H1 (cell line): ENCODE data around the gene TP53RK. TPM values are rescaled to one million over a fixed set of nuclear protein-coding genes. Genes with fewer than 3 reads are reported as not detected.

ENCODE experiments used
- CTCF ChIA-PET: fragments of 300-600 bp; sonication (Branson Sonifier 250); formaldehyde crosslinking; loops from one replicate; lab custom pipeline; 2021; ENCODE audit not compliant: partially characterized antibody; lab: Charles Lee
- POLR2A ChIA-PET: fragments of 300-600 bp; sonication (Branson Sonifier 250); formaldehyde crosslinking; loops from one replicate; lab custom pipeline; 2021; ENCODE audit warnings: inconsistent platforms; ENCODE audit not compliant: partially characterized antibody; lab: Charles Lee
- DNase-seq, 2 experiments: peaks; one replicate each; pipeline versions ENCODE4 v3.0.0 to v3.0.0-alpha.2; 2010 to 2022; ENCODE audit warnings: low spot score in 2 of 2, low read depth in 1 of 2, mixed read lengths in 1 of 2
- FAIRE-seq: peaks from 2 replicates; lab custom pipeline; 2011; peaks lifted over from hg19 to GRCh38; lab: Jason Lieb, UNC
- H2AFZ ChIP-seq: 2 replicates; pipeline ENCODE4 v1.8.1; 2012; ENCODE audit warnings: low read length, inconsistent platforms
- H2AK5ac ChIP-seq: 2 replicates; pipeline ENCODE4 v1.6.1; 2013; ENCODE audit warnings: low read depth, low read length
- H2BK120ac ChIP-seq: replicated peaks from 2 replicates; pipeline ENCODE3; 2013; ENCODE audit warnings: low read depth, low read length, inconsistent platforms
- H2BK12ac ChIP-seq: 2 replicates; pipeline ENCODE4 v1.6.1; 2013; ENCODE audit warnings: low read depth, low read length
- H2BK15ac ChIP-seq: 2 replicates; pipeline ENCODE4 v1.6.1; 2013; ENCODE audit warnings: low read length
- H2BK20ac ChIP-seq: 2 replicates; pipeline ENCODE4 v1.6.1; 2013; ENCODE audit warnings: low read length
- H2BK5ac ChIP-seq: 2 replicates; pipeline ENCODE4 v1.6.1; 2013; ENCODE audit warnings: low read depth, low read length
- H3K14ac ChIP-seq: 2 replicates; pipeline ENCODE4 v1.6.1; 2013; ENCODE audit warnings: inconsistent platforms; ENCODE audit not compliant: insufficient read length
- H3K18ac ChIP-seq: 2 replicates; pipeline ENCODE4 v1.6.1; 2013; ENCODE audit warnings: low read length; ENCODE audit errors: extremely low read depth
- H3K23ac ChIP-seq: 2 replicates; pipeline ENCODE4 v1.6.1; 2013; ENCODE audit warnings: inconsistent platforms; ENCODE audit not compliant: insufficient read length
- H3K23me2 ChIP-seq: 2 replicates; pipeline ENCODE4 v1.6.1; 2013; ENCODE audit warnings: low read depth, low read length
- H3K27ac ChIP-seq: 2 replicates; pipeline ENCODE4 v1.6.1; 2011; ENCODE audit warnings: low read depth, low read length, inconsistent platforms
- H3K27me3 ChIP-seq, 4 experiments: replicated peaks in 1 of 4; 1 replicate in 1 of 4; 2 replicates in 3 of 4; pipeline versions ENCODE4 v1.6.1 to v1.8.1; 2011 to 2013; ENCODE audit warnings: low read length in 3 of 4, mild to moderate bottlenecking in 3 of 4, inconsistent platforms in 2 of 4, mixed read lengths in 2 of 4, moderate library complexity in 1 of 4; ENCODE audit not compliant: control insufficient read depth in 3 of 4, insufficient read depth in 3 of 4; ENCODE audit errors: extremely low read depth in 1 of 4
- H3K36me3 ChIP-seq, 4 experiments: 2 replicates each; pipeline versions ENCODE4 v1.6.1 to v1.8.1; 2011 to 2013; ENCODE audit warnings: mild to moderate bottlenecking in 4 of 4, low read length in 3 of 4, moderate library complexity in 2 of 4, control low read depth in 1 of 4, inconsistent platforms in 1 of 4; ENCODE audit not compliant: insufficient read depth in 4 of 4, control insufficient read depth in 2 of 4
- H3K4ac ChIP-seq: replicated peaks from 2 replicates; pipeline ENCODE3; 2013; ENCODE audit warnings: low read length, low read depth, mixed read lengths, inconsistent platforms; ENCODE audit not compliant: insufficient read length
- H3K4me1 ChIP-seq, 4 experiments: replicated peaks in 1 of 4; 1 replicate in 1 of 4; 2 replicates in 3 of 4; pipeline versions ENCODE4 v1.6.1 to v1.8.1; 2011 to 2013; ENCODE audit warnings: low read length in 3 of 4, inconsistent platforms in 2 of 4, mixed read lengths in 1 of 4; ENCODE audit not compliant: insufficient read depth in 4 of 4, control insufficient read depth in 3 of 4
- H3K4me2 ChIP-seq, 2 experiments: 2 replicates each; pipeline versions ENCODE4 v1.6.1 to v1.8.1; 2011 to 2013; ENCODE audit warnings: low read depth in 2 of 2, low read length in 2 of 2, control low read depth in 1 of 2, inconsistent platforms in 1 of 2, mild to moderate bottlenecking in 1 of 2; ENCODE audit not compliant: insufficient read depth in 1 of 2
- H3K4me3 ChIP-seq, 4 experiments: fragments of 200-600, 300-600 bp in 1 of 4; sonication (generic), shearing (Covaris generic), sonication (Bioruptor Twin) in 1 of 4; 2 replicates each; pipeline versions ENCODE4 v1.5.1 to v1.8.1; 2011 to 2016; ENCODE audit warnings: low read length in 4 of 4, low read depth in 3 of 4, control low read depth in 2 of 4, inconsistent platforms in 2 of 4, mild to moderate bottlenecking in 2 of 4, mixed read lengths in 1 of 4, moderate library complexity in 1 of 4; ENCODE audit not compliant: insufficient read depth in 2 of 4; ENCODE audit errors: extremely low read depth in 1 of 4
- H3K56ac ChIP-seq: replicated peaks from 2 replicates; pipeline ENCODE3; 2013; ENCODE audit warnings: low read depth, mild to moderate bottlenecking, mixed read lengths, low read length, inconsistent platforms; ENCODE audit not compliant: insufficient read length
- H3K79me1 ChIP-seq: 2 replicates; pipeline ENCODE4 v1.6.1; 2013; ENCODE audit warnings: low read depth, low read length, control low read depth
- H3K79me2 ChIP-seq, 2 experiments: 2 replicates each; pipeline versions ENCODE4 v1.6.1 to v1.8.1; 2012 to 2013; ENCODE audit warnings: low read length in 2 of 2, mild to moderate bottlenecking in 2 of 2, inconsistent platforms in 1 of 2; ENCODE audit not compliant: insufficient read depth in 2 of 2, control insufficient read depth in 1 of 2
- H3K9ac ChIP-seq, 4 experiments: replicated peaks in 1 of 4; 1 replicate in 1 of 4; 2 replicates in 3 of 4; pipeline versions ENCODE4 v1.6.1 to v1.8.1; 2011 to 2013; ENCODE audit warnings: low read depth in 3 of 4, low read length in 3 of 4, control low read depth in 2 of 4, mild to moderate bottlenecking in 2 of 4, moderate library complexity in 2 of 4, inconsistent platforms in 1 of 4; ENCODE audit errors: extremely low read depth in 1 of 4
- H3K9me3 ChIP-seq, 2 experiments: 2 replicates each; pipeline versions ENCODE4 v1.6.1 to v1.8.1; 2012 to 2013; ENCODE audit warnings: mild to moderate bottlenecking in 2 of 2, moderate library complexity in 2 of 2, control low read depth in 1 of 2, inconsistent platforms in 1 of 2, low read depth in 1 of 2, low read length in 1 of 2, mixed read lengths in 1 of 2; ENCODE audit not compliant: insufficient read depth in 2 of 2
- H4K20me1 ChIP-seq, 2 experiments: replicated peaks in 1 of 2; 2 replicates each; pipeline versions ENCODE3 to v1.8.1; 2011 to 2013; ENCODE audit warnings: inconsistent platforms in 2 of 2, low read length in 2 of 2, mild to moderate bottlenecking in 1 of 2; ENCODE audit not compliant: insufficient read depth in 2 of 2, control insufficient read depth in 1 of 2
- H4K5ac ChIP-seq: 2 replicates; pipeline ENCODE4 v1.6.1; 2013; ENCODE audit warnings: low read length, low read depth, mixed read lengths, inconsistent platforms; ENCODE audit not compliant: insufficient read length
- H4K8ac ChIP-seq: 2 replicates; pipeline ENCODE4 v1.8.0; 2013; ENCODE audit warnings: mild to moderate bottlenecking, moderate library complexity, low read length, inconsistent platforms; ENCODE audit not compliant: insufficient read depth; ENCODE audit errors: extremely low read depth
- H4K91ac ChIP-seq: replicated peaks from 2 replicates; pipeline ENCODE3; 2013; ENCODE audit warnings: low read length, mixed read lengths, inconsistent platforms; ENCODE audit not compliant: insufficient read length
- BCL11A ChIP-seq, 2 experiments: IDR thresholded peaks; one replicate each; pipeline ENCODE4 v1.6.1; 2011; ENCODE audit warnings: low read depth in 2 of 2, low read length in 2 of 2, mild to moderate bottlenecking in 2 of 2
- BRCA1 ChIP-seq: IDR thresholded peaks from 2 replicates; pipeline ENCODE4 v1.6.1; 2012; ENCODE audit warnings: low read depth, low read length, improper control_type of control experiment
- CEBPB ChIP-seq: IDR thresholded peaks from 2 replicates; pipeline ENCODE4 v1.6.1; 2012; ENCODE audit warnings: low read depth, low read length
- EP300 ChIP-seq, 2 experiments: IDR thresholded peaks; 1 replicate in 1 of 2; 2 replicates in 1 of 2; pipeline ENCODE4 v1.6.1; 2011 to 2012; ENCODE audit warnings: low read depth in 2 of 2, low read length in 2 of 2, mild to moderate bottlenecking in 2 of 2, borderline replicate concordance in 1 of 2, inconsistent platforms in 1 of 2, moderate library complexity in 1 of 2
- FOSL1 ChIP-seq: IDR thresholded peaks from 2 replicates; pipeline ENCODE4 v1.6.1; 2011; ENCODE audit warnings: mild to moderate bottlenecking, low read depth, low read length, moderate library complexity; ENCODE audit not compliant: insufficient read depth
- MAX ChIP-seq: IDR thresholded peaks from 2 replicates; pipeline ENCODE4 v1.6.1; 2012; ENCODE audit warnings: inconsistent platforms
- NANOG ChIP-seq: IDR thresholded peaks from 2 replicates; pipeline ENCODE4 v1.6.1; 2011; ENCODE audit warnings: low read length, low read depth, mild to moderate bottlenecking, inconsistent platforms; ENCODE audit not compliant: insufficient read depth, poor library complexity, severe bottlenecking
- POLR2AphosphoS5 ChIP-seq: IDR thresholded peaks from 2 replicates; pipeline ENCODE4 v1.6.1; 2011; ENCODE audit warnings: low read depth, low read length
- SIN3A ChIP-seq, 2 experiments: IDR thresholded peaks in 1 of 2; conservative IDR thresholded peaks in 1 of 2; 2 replicates each; pipeline ENCODE4 v1.6.1; 2011 to 2012; ENCODE audit warnings: low read length in 2 of 2, improper control_type of control experiment in 1 of 2, low read depth in 1 of 2, mild to moderate bottlenecking in 1 of 2
- SUZ12 ChIP-seq: fragments of 200-600 bp; sonication (generic); IDR thresholded peaks from 2 replicates; pipeline ENCODE4 v1.6.1; 2012; ENCODE audit warnings: mild to moderate bottlenecking, inconsistent platforms, low read length, moderate library complexity, mixed read lengths
- YY1 ChIP-seq: IDR thresholded peaks from 2 replicates; pipeline ENCODE4 v1.6.1; 2011; ENCODE audit warnings: low read depth, mild to moderate bottlenecking, low read length
- WGBS, 2 experiments: shearing (Covaris generic) in 1 of 2; methylation state at CpG; one replicate each; pipeline versions ENCODE4 v1.1.6 to v1.1.7; 2013 to 2015; ENCODE audit warnings: low lambda C conversion rate in 2 of 2, mixed read lengths in 2 of 2, inconsistent platforms in 1 of 2, low coverage in 1 of 2, missing lambda C conversion rate in 1 of 2; ENCODE audit not compliant: insufficient replicate concordance in 2 of 2, insufficient coverage in 1 of 2, insufficient read length in 1 of 2; ENCODE audit errors: extremely low coverage in 1 of 2, missing lambda C conversion rate in 1 of 2; 5-methylcytosine and 5-hydroxymethylcytosine counted together
- polyA plus RNA-seq, 7 experiments: library from polyadenylated mRNA; depleted of rRNA in 3 of 7; stranded (reverse) in 5 of 7; unstranded in 2 of 7; fragments of >200 nt in 5 of 7; fragments of 200-250 nt in 2 of 7; gene quantifications; 1 replicate in 5 of 7; 2 replicates in 1 of 7; 4 replicates in 1 of 7; pipeline versions ENCODE4 v1.2.1 to v1.2.3, GENCODE V29; 2011 to 2013; ENCODE audit warnings: missing spikeins in 2 of 7, mixed read lengths in 2 of 7
- total RNA-seq: library from RNA; stranded (reverse); fragmentation: NEBNext Ultra II Directional; extraction: Animal tissue kit (Norgen Biotek cat#: 25700); gene quantifications from 2 replicates; pipeline ENCODE4 v1.2.1, GENCODE V29; 2021

TP53RK gene
- total and polyA plus RNA-seq, 2 of the 8 experiments (the other 6 are each of a cell fraction or from before 2014, with no cell fraction given) = 8.5 to 16.3 TPM

DNA sequence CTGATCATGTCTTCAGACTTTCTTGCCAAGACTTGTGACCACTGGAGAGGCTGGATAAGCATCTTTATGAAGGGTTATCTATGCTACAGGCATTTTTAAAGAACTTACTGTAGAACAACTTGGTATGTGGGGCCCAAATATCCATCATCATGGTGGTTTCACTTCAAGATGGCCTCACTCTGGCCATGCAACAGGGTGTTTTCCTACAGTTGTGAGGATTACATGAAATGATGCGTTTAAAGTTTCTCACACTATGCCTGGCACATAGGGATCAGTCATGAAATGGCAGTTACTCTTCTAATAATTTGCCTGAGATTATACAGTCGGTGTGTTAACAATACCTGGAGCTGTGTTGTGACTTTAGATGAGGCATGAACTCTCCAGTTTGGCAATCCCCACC is 33.2 kb upstream of the TP53RK start:
- Histone ChIP-seq H3K9ac (no peak overlapping the region), H4K5ac (no peak overlapping the region), H3K4ac (no peak overlapping the region), H2AK5ac (no peak overlapping the region), H3K79me2 (no peaks in the 10 kb centered on the region), H3K23me2 (peaks cover 8% of the 10 kb centered on the region; the same call in 1 of the 2 replicates), H2BK20ac (no peak overlapping the region), H4K8ac (no peak overlapping the region), H2AFZ (no peak overlapping the region), H3K4me1 (no peaks in the 10 kb centered on the region), H3K27ac (no peak overlapping the region), H3K79me1 (no peaks in the 10 kb centered on the region), H3K56ac (no peak overlapping the region), H4K91ac (no peak overlapping the region), H3K9me3 (peaks cover 10% of the 10 kb centered on the region in 2 experiments; a peak in 2 of 4 replicates), H3K14ac (no peak overlapping the region), H2BK120ac (no peak overlapping the region), H3K18ac (no peak overlapping the region), H3K4me3 (no peak overlapping the region), H2BK5ac (no peak overlapping the region), H4K20me1 (peaks cover 0 to 4% of the 10 kb centered on the region in 2 experiments), H2BK15ac (no peak overlapping the region), H2BK12ac (no peak overlapping the region), H3K36me3 (peaks cover 0 to 12% (median 5%) of the 10 kb centered on the region in 4 experiments; a peak in 3 of 8 replicates), H3K4me2 (no peak overlapping the region), H3K27me3 (no peaks in the 10 kb centered on the region; a peak in 1 of 7 replicates), H3K23ac (no peak overlapping the region)
- DNase-seq (no peak), FAIRE-seq (no peak)
- 89% methylated on average over 2 of the region's 2 CpGs; no CpG with 5 or more reads in 1 of the 2 experiments for WGBS, 2 experiments
- CTCF ChIA-PET = no interaction called here
- POLR2A ChIA-PET = interaction anchor here (1.0 kb wide), 1 partner anchor 14 kb away, joined by 3 read pairs; no protein-coding TSS in a partner anchor
- TF ChIP-seq SIN3A (conservative IDR thresholded peaks at IDR 0.05 in 1 of 2, IDR thresholded peaks at IDR 0.05 in 1 of 2; ENCODE audit: low read depth in 1 of 2, low read length in 2 of 2) = no peak
- no peak for TF ChIP-seq BRCA1
- no peak for TF ChIP-seq BCL11A (IDR thresholded peaks at IDR 0.05; ENCODE audit: low read depth in 2 of 2, low read length in 2 of 2)
- TF ChIP-seq MAX = no peak
- TF ChIP-seq FOSL1 = no peak
- TF ChIP-seq NANOG = no peak
- no peak for TF ChIP-seq SUZ12
- no peak for TF ChIP-seq YY1
- no peak for TF ChIP-seq CEBPB
- no peak for TF ChIP-seq POLR2AphosphoS5
- no peak for TF ChIP-seq EP300 (IDR thresholded peaks at IDR 0.05; ENCODE audit: borderline replicate concordance in 1 of 2, low read depth in 2 of 2, low read length in 2 of 2)
